Keratinocyte (primary cell): ENCODE measurements around the gene SLN. TPM values are rescaled to one million over a fixed set of nuclear protein-coding genes. Genes with fewer than 3 reads are reported as not detected.

Experiments used
- DNase-seq: peaks from one replicate; pipeline ENCODE4 v3.0.0-alpha.2; 2011; ENCODE audit warnings: low read depth, missing footprints, low spot score
- FAIRE-seq: peaks from 2 replicates; lab custom pipeline; 2011; peaks lifted over from hg19 to GRCh38; lab: Jason Lieb, UNC
- H2AFZ ChIP-seq: 2 replicates; pipeline ENCODE4 v1.6.0; 2012; ENCODE audit warnings: low read length, control low read depth, inconsistent platforms; ENCODE audit not compliant: control insufficient read depth
- H3K27ac ChIP-seq: 2 replicates; pipeline ENCODE4 v1.5.1; 2011; ENCODE audit warnings: low read length; ENCODE audit not compliant: control insufficient read depth, insufficient read depth
- H3K27me3 ChIP-seq: 3 replicates; pipeline ENCODE4 v1.6.0; 2011; ENCODE audit warnings: low read length; ENCODE audit not compliant: control insufficient read depth, insufficient read depth; ENCODE audit errors: extremely low read depth
- H3K36me3 ChIP-seq, 2 experiments: 2 replicates in 1 of 2; 3 replicates in 1 of 2; pipeline ENCODE4 v1.5.1; 2011; ENCODE audit warnings: low read length in 2 of 2, mild to moderate bottlenecking in 1 of 2; ENCODE audit not compliant: control insufficient read depth in 2 of 2, insufficient read depth in 2 of 2; ENCODE audit errors: extremely low read depth in 1 of 2
- H3K4me1 ChIP-seq: 3 replicates; pipeline ENCODE4 v1.5.1; 2011; ENCODE audit warnings: low read length; ENCODE audit not compliant: control insufficient read depth, insufficient read depth; ENCODE audit errors: extremely low read depth
- H3K4me2 ChIP-seq: 3 replicates; pipeline ENCODE4 v1.6.0; 2011; ENCODE audit warnings: low read depth, low read length; ENCODE audit not compliant: control insufficient read depth, insufficient read depth; ENCODE audit errors: extremely low read depth
- H3K4me3 ChIP-seq, 3 experiments: fragments of 200-600 bp in 1 of 3; sonication (generic) in 1 of 3; 2 replicates in 2 of 3; 3 replicates in 1 of 3; pipeline ENCODE4 v1.5.1; 2011 to 2016; ENCODE audit warnings: low read length in 3 of 3, mild to moderate bottlenecking in 3 of 3, control low read depth in 2 of 3, inconsistent platforms in 1 of 3, low read depth in 1 of 3, mixed read lengths in 1 of 3, mixed run types in 1 of 3, moderate library complexity in 1 of 3; ENCODE audit not compliant: control insufficient read depth in 2 of 3, insufficient read depth in 2 of 3; ENCODE audit errors: extremely low read depth in 1 of 3
- H3K79me2 ChIP-seq: 2 replicates; pipeline ENCODE4 v1.6.0; 2012; ENCODE audit warnings: low read length; ENCODE audit not compliant: control insufficient read depth, insufficient read depth
- H3K9ac ChIP-seq: 3 replicates; pipeline ENCODE4 v1.6.0; 2011; ENCODE audit warnings: low read length; ENCODE audit not compliant: control insufficient read depth, insufficient read depth; ENCODE audit errors: extremely low read depth
- H3K9me1 ChIP-seq: 3 replicates; pipeline ENCODE4 v1.6.0; 2011; ENCODE audit warnings: low read length; ENCODE audit not compliant: control insufficient read depth, insufficient read depth; ENCODE audit errors: extremely low read depth
- H3K9me3 ChIP-seq: 2 replicates; pipeline ENCODE4 v1.5.1; 2012; ENCODE audit warnings: low read depth, low read length; ENCODE audit not compliant: control insufficient read depth
- H4K20me1 ChIP-seq: 3 replicates; pipeline ENCODE4 v1.6.0; 2011; ENCODE audit warnings: low read length; ENCODE audit not compliant: control insufficient read depth, insufficient read depth; ENCODE audit errors: extremely low read depth
- CTCF ChIP-seq, 3 experiments: IDR thresholded peaks in 1 of 3; conservative IDR thresholded peaks in 1 of 3; optimal IDR thresholded peaks in 1 of 3; 2 replicates in 2 of 3; 3 replicates in 1 of 3; pipeline versions ENCODE3 to v1.5.1; 2011; ENCODE audit warnings: low read length in 3 of 3, mild to moderate bottlenecking in 3 of 3, moderate library complexity in 2 of 3, control low read depth in 1 of 3, inconsistent platforms in 1 of 3; ENCODE audit not compliant: insufficient read depth in 2 of 3; ENCODE audit errors: extremely low read depth in 1 of 3
- EZH2 ChIP-seq: IDR thresholded peaks from one replicate; pipeline ENCODE4 v1.6.1; 2012; ENCODE audit warnings: inconsistent platforms, mild to moderate bottlenecking, low read length, moderate library complexity
- dilution Hi-C: fragments of 300-500 bp; cut with MboI; formaldehyde crosslinking; loops from one replicate; pipeline ENCODE4 v1.7.0; 2020; ENCODE audit warnings: low sequenced_read_pairs; ENCODE audit not compliant: extremely low pct_ligation_motif_present
- polyA plus RNA-seq, 5 experiments: library from polyadenylated mRNA; depleted of rRNA in 3 of 5; stranded (reverse) in 3 of 5; stranded (forward) in 1 of 5; unstranded in 1 of 5; fragments of >200 nt; gene quantifications; 1 replicate in 1 of 5; 2 replicates in 3 of 5; 3 replicates in 1 of 5; pipeline versions ENCODE4 v1.2.1 to v1.2.3, GENCODE V29; 2011 to 2012; ENCODE audit warnings: missing spikeins in 2 of 5, low read depth in 1 of 5, low replicate concordance in 1 of 5

The SLN gene
- polyA plus RNA-seq, 1 donor (not counting 4 experiments of a cell fraction or from before 2014, with no cell fraction given), result 0.12 TPM

- FAIRE-seq, result no peak
- dilution Hi-C loops, result no loop called here
- no peaks in the 10 kb centered on the region for H3K9me3 ChIP-seq
These were observed 46.8 kb downstream of the SLN start for GRCh38 chr11:107665018-107665417.

GRCh38 chr11:107661656-107662055 lies 50.2 kb downstream of the SLN start:
- dilution Hi-C loops, result no loop called here

More at GRCh38 chr11:107665018-107665417, 46.8 kb downstream of the SLN start:
- Histone ChIP-seq H4K20me1 (no peaks in the 10 kb centered on the region), H3K9me1 (no peaks in the 10 kb centered on the region), H3K4me2 (no peak overlapping the region), H3K27ac (no peak overlapping the region), H3K36me3 (no peaks in the 10 kb centered on the region), H3K79me2 (no peaks in the 10 kb centered on the region), H3K27me3 (peaks cover 4% of the 10 kb centered on the region), H2AFZ (no peak overlapping the region), H3K9ac (no peak overlapping the region), H3K4me1 (no peaks in the 10 kb centered on the region), H3K4me3 (no peak overlapping the region)
- TF ChIP-seq CTCF (optimal IDR thresholded peaks at IDR 0.05 in 1 of 3, IDR thresholded peaks at IDR 0.05 in 1 of 3, conservative IDR thresholded peaks at IDR 0.05 in 1 of 3; ENCODE audit: extremely low read depth in 1 of 3, insufficient read depth in 2 of 3, low read length in 3 of 3) (no peak), EZH2 (no peak)
- DNase-seq, result no peak

More at GRCh38 chr11:107661656-107662055, 50.2 kb downstream of the SLN start:
- FAIRE-seq, result no peak
- no peak for DNase-seq
- Histone ChIP-seq H3K79me2 (no peaks in the 10 kb centered on the region), H2AFZ (no peak overlapping the region), H4K20me1 (no peaks in the 10 kb centered on the region), H3K4me1 (no peaks in the 10 kb centered on the region), H3K27ac (no peak overlapping the region), H3K36me3 (no peaks in the 10 kb centered on the region), H3K9me3 (no peaks in the 10 kb centered on the region), H3K9me1 (no peaks in the 10 kb centered on the region), H3K27me3 (peaks cover 4% of the 10 kb centered on the region), H3K4me2 (no peak overlapping the region), H3K9ac (no peak overlapping the region), H3K4me3 (no peak overlapping the region)
- no peak for TF ChIP-seq EZH2
- no peak for TF ChIP-seq CTCF (optimal IDR thresholded peaks at IDR 0.05 in 1 of 3, IDR thresholded peaks at IDR 0.05 in 1 of 3, conservative IDR thresholded peaks at IDR 0.05 in 1 of 3; ENCODE audit: extremely low read depth in 1 of 3, insufficient read depth in 2 of 3, low read length in 3 of 3)
